ENCODE results near the gene SLC2A14.
"Not testable (repeated sequence)": the region's sequence is repeated elsewhere in the genome, so short reads cannot be mapped to it uniquely, and the experiment has no call there.

SLC2A14 gene

GRCh38 chr12:7864601-7865150 is 8.0 kb downstream of the SLC2A14 start:
- H2AFZ ChIP-seq (ENCODE audit: low read depth): no peak overlapping the region
- no peak overlapping the region for H3K27ac ChIP-seq
- no peaks in the 10 kb centered on the region for H3K27me3 ChIP-seq (ENCODE audit: insufficient read depth, low read depth)
- TF ChIP-seq CTCF (conservative IDR thresholded peaks at IDR 0.05; ENCODE audit: low read depth, low read length): no peak
- H3K79me2 ChIP-seq (ENCODE audit: insufficient read depth, low read depth): no peaks in the 10 kb centered on the region
- H4K20me1 ChIP-seq (ENCODE audit: insufficient read depth): no peaks in the 10 kb centered on the region
- no peak overlapping the region for H3K9ac ChIP-seq
- no peak overlapping the region for H3K4me2 ChIP-seq
- no peaks in the 10 kb centered on the region for H3K4me1 ChIP-seq (ENCODE audit: low read depth, poor library complexity, severe bottlenecking)
- no peaks in the 10 kb centered on the region for H3K36me3 ChIP-seq (ENCODE audit: insufficient read depth)
- no peak overlapping the region for H3K4me3 ChIP-seq (IDR thresholded peaks at IDR 0.05; ENCODE audit: insufficient read depth, low read depth, low read length)

- not testable (repeated sequence) for H3K4me2 ChIP-seq; H2AFZ ChIP-seq (ENCODE audit: low read depth); H3K4me3 ChIP-seq (IDR thresholded peaks at IDR 0.05; ENCODE audit: insufficient read depth, low read depth, low read length); H3K9ac ChIP-seq; H3K4me1 ChIP-seq (ENCODE audit: low read depth, poor library complexity, severe bottlenecking); H3K27ac ChIP-seq; H3K36me3 ChIP-seq (ENCODE audit: insufficient read depth); H4K20me1 ChIP-seq (ENCODE audit: insufficient read depth); H3K27me3 ChIP-seq (ENCODE audit: insufficient read depth, low read depth); H3K79me2 ChIP-seq (ENCODE audit: insufficient read depth, low read depth)
These were observed 9.8 kb downstream of the SLC2A14 start for GRCh38 chr12:7862814-7863348.

GRCh38 chr12:7862301-7862700 is 10.4 kb downstream of the SLC2A14 start:
- H2AFZ ChIP-seq (ENCODE audit: low read depth); H3K79me2 ChIP-seq (ENCODE audit: insufficient read depth, low read depth); H3K9ac ChIP-seq; H3K4me2 ChIP-seq; H3K36me3 ChIP-seq (ENCODE audit: insufficient read depth); H3K4me1 ChIP-seq (ENCODE audit: low read depth, poor library complexity, severe bottlenecking); H3K27ac ChIP-seq; H3K4me3 ChIP-seq (IDR thresholded peaks at IDR 0.05; ENCODE audit: insufficient read depth, low read depth, low read length); H3K27me3 ChIP-seq (ENCODE audit: insufficient read depth, low read depth); H4K20me1 ChIP-seq (ENCODE audit: insufficient read depth): not testable (repeated sequence)

GRCh38 chr12:7859552-7859951 is 13.2 kb downstream of the SLC2A14 start:
- Histone ChIP-seq H3K4me2 (no peak overlapping the region), H3K79me2 (ENCODE audit: insufficient read depth, low read depth) (no peaks in the 10 kb centered on the region), H3K27ac (no peak overlapping the region), H3K27me3 (ENCODE audit: insufficient read depth, low read depth) (no peaks in the 10 kb centered on the region), H4K20me1 (ENCODE audit: insufficient read depth) (no peaks in the 10 kb centered on the region), H3K4me1 (ENCODE audit: low read depth, poor library complexity, severe bottlenecking) (no peaks in the 10 kb centered on the region), H3K36me3 (ENCODE audit: insufficient read depth) (no peaks in the 10 kb centered on the region), H2AFZ (ENCODE audit: low read depth) (no peak overlapping the region), H3K4me3 (IDR thresholded peaks at IDR 0.05; ENCODE audit: insufficient read depth, low read depth, low read length) (no peak overlapping the region), H3K9ac (no peak overlapping the region)
- no peak for TF ChIP-seq CTCF (conservative IDR thresholded peaks at IDR 0.05; ENCODE audit: low read depth, low read length)

GRCh38 chr12:7857971-7858370 is 14.7 kb downstream of the SLC2A14 start:
- H3K4me1 ChIP-seq (ENCODE audit: low read depth, poor library complexity, severe bottlenecking): peaks cover 4% of the 10 kb centered on the region

More at GRCh38 chr12:7857971-7858370, 14.7 kb downstream of the SLC2A14 start:
- Histone ChIP-seq H3K79me2 (ENCODE audit: insufficient read depth, low read depth) (no peaks in the 10 kb centered on the region), H3K4me2 (no peak overlapping the region), H3K4me3 (IDR thresholded peaks at IDR 0.05; ENCODE audit: insufficient read depth, low read depth, low read length) (no peak overlapping the region), H3K36me3 (ENCODE audit: insufficient read depth) (no peaks in the 10 kb centered on the region), H3K9ac (no peak overlapping the region), H3K27me3 (ENCODE audit: insufficient read depth, low read depth) (no peaks in the 10 kb centered on the region), H3K27ac (no peak overlapping the region), H4K20me1 (ENCODE audit: insufficient read depth) (no peaks in the 10 kb centered on the region), H2AFZ (ENCODE audit: low read depth) (no peak overlapping the region)
- TF ChIP-seq CTCF (conservative IDR thresholded peaks at IDR 0.05; ENCODE audit: low read depth, low read length): no peak

Measured in KMS-11 (cell line).